Measurements from ENCODE around the gene OPA1. TPM values are rescaled to one million over a fixed set of nuclear protein-coding genes. Genes with fewer than 3 reads are reported as not detected.
A peak's percentile ranks its signal among the peaks of the same experiment; 100 is the strongest.

OPA1 gene
- polyA plus RNA-seq, 1 donor = 45.5 TPM

- peaks cover 41% of the 10 kb centered on the region for H3K36me3 ChIP-seq (ENCODE audit: control insufficient read depth, insufficient read depth, low read length)
- DNase-seq = peak in 1 of 2 donors; percentile 34
- no peaks in the 10 kb centered on the region for H3K9me3 ChIP-seq (ENCODE audit: control insufficient read depth, low read depth, low read length)
- no peaks in the 10 kb centered on the region for H3K27me3 ChIP-seq (ENCODE audit: control insufficient read depth, insufficient read depth, low read length)
- H3K27ac ChIP-seq (ENCODE audit: low read length) = no peak overlapping the region
- WGBS (ENCODE audit: insufficient coverage, low lambda C conversion rate) = no CpG with 5 or more reads among the region's 1 CpG
- H3K4me3 ChIP-seq (ENCODE audit: low read length) = no peak overlapping the region
- H3K4me1 ChIP-seq (ENCODE audit: control insufficient read depth, insufficient read depth, low read length) = no peaks in the 10 kb centered on the region
These were observed 72.5 kb downstream of the OPA1 start for GRCh38 chr3:193665370-193665989.

GRCh38 chr3:193673845-193674244, 80.8 kb downstream of the OPA1 start:
- Histone ChIP-seq H3K4me1 (ENCODE audit: control insufficient read depth, insufficient read depth, low read length) (no peaks in the 10 kb centered on the region), H3K4me3 (ENCODE audit: low read length) (no peak overlapping the region), H3K27ac (ENCODE audit: low read length) (no peak overlapping the region), H3K36me3 (ENCODE audit: control insufficient read depth, insufficient read depth, low read length) (peaks cover 13% of the 10 kb centered on the region), H3K27me3 (ENCODE audit: control insufficient read depth, insufficient read depth, low read length) (no peaks in the 10 kb centered on the region), H3K9me3 (ENCODE audit: control insufficient read depth, low read depth, low read length) (no peaks in the 10 kb centered on the region)
- no peak for DNase-seq
- no CpG with 5 or more reads among the region's 7 CpGs for WGBS (ENCODE audit: insufficient coverage, low lambda C conversion rate)

- Histone ChIP-seq H3K27ac (ENCODE audit: low read length) (no peak overlapping the region), H3K9me3 (ENCODE audit: control insufficient read depth, low read depth, low read length) (no peaks in the 10 kb centered on the region), H3K4me3 (ENCODE audit: low read length) (no peak overlapping the region), H3K27me3 (ENCODE audit: control insufficient read depth, insufficient read depth, low read length) (no peaks in the 10 kb centered on the region), H3K36me3 (ENCODE audit: control insufficient read depth, insufficient read depth, low read length) (peaks cover 7% of the 10 kb centered on the region), H3K4me1 (ENCODE audit: control insufficient read depth, insufficient read depth, low read length) (no peaks in the 10 kb centered on the region)
- no peak for DNase-seq
- no CpG with 5 or more reads among the region's 9 CpGs for WGBS (ENCODE audit: insufficient coverage, low lambda C conversion rate)
These were observed 81.7 kb downstream of the OPA1 start for GRCh38 chr3:193674714-193675113.

GRCh38 chr3:193677734-193678133, 84.7 kb downstream of the OPA1 start:
- H3K4me3 ChIP-seq (ENCODE audit: low read length) = no peak overlapping the region
- no peak overlapping the region for H3K27ac ChIP-seq (ENCODE audit: low read length)
- H3K4me1 ChIP-seq (ENCODE audit: control insufficient read depth, insufficient read depth, low read length) = no peaks in the 10 kb centered on the region
- no peaks in the 10 kb centered on the region for H3K27me3 ChIP-seq (ENCODE audit: control insufficient read depth, insufficient read depth, low read length)
- H3K9me3 ChIP-seq (ENCODE audit: control insufficient read depth, low read depth, low read length) = no peaks in the 10 kb centered on the region
- no CpG with 5 or more reads among the region's 5 CpGs for WGBS (ENCODE audit: insufficient coverage, low lambda C conversion rate)
- no peak for DNase-seq
- peaks cover 2% of the 10 kb centered on the region for H3K36me3 ChIP-seq (ENCODE audit: control insufficient read depth, insufficient read depth, low read length)

GRCh38 chr3:193680220-193680619, 87.2 kb downstream of the OPA1 start:
- Histone ChIP-seq H3K4me1 (ENCODE audit: control insufficient read depth, insufficient read depth, low read length) (no peaks in the 10 kb centered on the region), H3K36me3 (ENCODE audit: control insufficient read depth, insufficient read depth, low read length) (peaks cover 4% of the 10 kb centered on the region), H3K9me3 (ENCODE audit: control insufficient read depth, low read depth, low read length) (no peaks in the 10 kb centered on the region), H3K27ac (ENCODE audit: low read length) (no peak overlapping the region), H3K4me3 (ENCODE audit: low read length) (no peak overlapping the region), H3K27me3 (ENCODE audit: control insufficient read depth, insufficient read depth, low read length) (no peaks in the 10 kb centered on the region)
- no CpG with 5 or more reads among the region's 2 CpGs for WGBS (ENCODE audit: insufficient coverage, low lambda C conversion rate)
- DNase-seq = no peak

- H3K27ac ChIP-seq (ENCODE audit: low read length) = no peak overlapping the region
- no peaks in the 10 kb centered on the region for H3K4me1 ChIP-seq (ENCODE audit: control insufficient read depth, insufficient read depth, low read length)
- no peak for DNase-seq
- H3K4me3 ChIP-seq (ENCODE audit: low read length) = no peak overlapping the region
- no CpG with 5 or more reads among the region's 1 CpG for WGBS (ENCODE audit: insufficient coverage, low lambda C conversion rate)
- no peaks in the 10 kb centered on the region for H3K27me3 ChIP-seq (ENCODE audit: control insufficient read depth, insufficient read depth, low read length)
- peaks cover 4% of the 10 kb centered on the region for H3K36me3 ChIP-seq (ENCODE audit: control insufficient read depth, insufficient read depth, low read length)
- no peaks in the 10 kb centered on the region for H3K9me3 ChIP-seq (ENCODE audit: control insufficient read depth, low read depth, low read length)
These were observed 88.6 kb downstream of the OPA1 start for GRCh38 chr3:193681631-193682030.

- Histone ChIP-seq H3K36me3 (ENCODE audit: control insufficient read depth, insufficient read depth, low read length) (peaks cover 2% of the 10 kb centered on the region), H3K4me3 (ENCODE audit: low read length) (no peak overlapping the region), H3K27me3 (ENCODE audit: control insufficient read depth, insufficient read depth, low read length) (no peaks in the 10 kb centered on the region), H3K27ac (ENCODE audit: low read length) (no peak overlapping the region), H3K9me3 (ENCODE audit: control insufficient read depth, low read depth, low read length) (no peaks in the 10 kb centered on the region), H3K4me1 (ENCODE audit: control insufficient read depth, insufficient read depth, low read length) (no peaks in the 10 kb centered on the region)
- WGBS (ENCODE audit: insufficient coverage, low lambda C conversion rate) = 96% methylated on average over 3 of the region's 4 CpGs
- no peak for DNase-seq
These were observed 93.9 kb downstream of the OPA1 start for GRCh38 chr3:193686665-193687483.

- Histone ChIP-seq H3K27me3 (ENCODE audit: control insufficient read depth, insufficient read depth, low read length) (no peaks in the 10 kb centered on the region), H3K9me3 (ENCODE audit: control insufficient read depth, low read depth, low read length) (no peaks in the 10 kb centered on the region), H3K4me3 (ENCODE audit: low read length) (no peak overlapping the region), H3K27ac (ENCODE audit: low read length) (no peak overlapping the region), H3K36me3 (ENCODE audit: control insufficient read depth, insufficient read depth, low read length) (peaks cover 14% of the 10 kb centered on the region), H3K4me1 (ENCODE audit: control insufficient read depth, insufficient read depth, low read length) (no peaks in the 10 kb centered on the region)
- 75% methylated on average over 4 of the region's 9 CpGs for WGBS (ENCODE audit: insufficient coverage, low lambda C conversion rate)
- DNase-seq = peak in 1 of 2 donors; percentile 36
These were observed 96.1 kb downstream of the OPA1 start for GRCh38 chr3:193688834-193689714.

GRCh38 chr3:193693774-193694173, 100.8 kb downstream of the OPA1 start:
- no peaks in the 10 kb centered on the region for H3K27me3 ChIP-seq (ENCODE audit: control insufficient read depth, insufficient read depth, low read length)
- H3K4me3 ChIP-seq (ENCODE audit: low read length) = no peak overlapping the region
- no peak for DNase-seq
- peaks cover 24% of the 10 kb centered on the region for H3K36me3 ChIP-seq (ENCODE audit: control insufficient read depth, insufficient read depth, low read length)
- H3K27ac ChIP-seq (ENCODE audit: low read length) = no peak overlapping the region
- no peaks in the 10 kb centered on the region for H3K9me3 ChIP-seq (ENCODE audit: control insufficient read depth, low read depth, low read length)
- WGBS (ENCODE audit: insufficient coverage, low lambda C conversion rate) = no CpG with 5 or more reads among the region's 5 CpGs
- H3K4me1 ChIP-seq (ENCODE audit: control insufficient read depth, insufficient read depth, low read length) = no peaks in the 10 kb centered on the region

- H3K27me3 ChIP-seq (ENCODE audit: control insufficient read depth, insufficient read depth, low read length) = no peaks in the 10 kb centered on the region
- H3K4me1 ChIP-seq (ENCODE audit: control insufficient read depth, insufficient read depth, low read length) = no peaks in the 10 kb centered on the region
- peaks cover 6% of the 10 kb centered on the region for H3K36me3 ChIP-seq (ENCODE audit: control insufficient read depth, insufficient read depth, low read length)
- no peak overlapping the region for H3K27ac ChIP-seq (ENCODE audit: low read length)
- no peak for DNase-seq
- H3K4me3 ChIP-seq (ENCODE audit: low read length) = no peak overlapping the region
- no peaks in the 10 kb centered on the region for H3K9me3 ChIP-seq (ENCODE audit: control insufficient read depth, low read depth, low read length)
- WGBS (ENCODE audit: insufficient coverage, low lambda C conversion rate) = 100% methylated on average over 3 of the region's 8 CpGs
These were observed 109.1 kb downstream of the OPA1 start for GRCh38 chr3:193701953-193702635.

Data from large intestine (tissue), 3 donors.